GM21529 (cell line): ENCODE measurements around the gene INPP4A.
A peak's percentile ranks its signal among the peaks of the same experiment; 100 is the strongest.

ENCODE experiments used
- ATAC-seq: cut with Tn5 transposase; IDR thresholded peaks from one replicate; pipeline ENCODE4 v1.9.1; 2021; ENCODE audit not compliant: unreplicated experiment

INPP4A gene

GRCh38 chr2:98459496-98460175 lies 15.0 kb downstream of the INPP4A start:
- ATAC-seq: peak; percentile 33

GRCh38 chr2:98460573-98461497 lies 16.2 kb downstream of the INPP4A start:
- peak; percentile 62 for ATAC-seq

DNA sequence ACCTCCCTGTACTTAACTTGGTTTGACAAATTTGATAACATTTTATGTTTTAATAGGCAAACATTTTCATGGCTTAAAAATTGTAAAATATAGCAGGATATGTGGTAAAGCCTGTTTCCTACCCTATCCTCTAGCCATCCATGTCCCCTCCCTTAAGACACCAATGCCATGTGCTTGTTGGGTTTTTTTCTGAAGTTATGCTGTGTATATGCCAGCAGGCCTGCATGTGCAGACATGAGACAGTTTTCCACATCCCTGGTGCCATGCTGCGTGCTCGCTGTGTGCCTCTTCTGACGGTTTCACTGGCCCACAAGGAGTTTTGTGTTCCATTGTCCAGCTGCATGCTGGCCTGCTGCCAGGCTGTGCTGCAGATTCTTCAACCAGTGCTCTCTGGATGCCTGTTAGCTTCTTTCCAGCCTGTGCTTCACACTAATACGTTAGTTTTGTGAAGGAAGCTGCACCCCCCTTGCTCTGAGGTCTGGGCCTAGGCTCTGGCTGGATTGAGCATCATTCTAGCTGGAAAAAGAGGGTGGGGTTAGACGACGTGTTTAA lies 16.9 kb downstream of the INPP4A start:
- ATAC-seq: no peak

GRCh38 chr2:98463081-98463481 lies 18.4 kb downstream of the INPP4A start:
- no peak for ATAC-seq

- ATAC-seq: no peak
Observed at GRCh38 chr2:98463551-98463971, 18.9 kb downstream of the INPP4A start.

DNA sequence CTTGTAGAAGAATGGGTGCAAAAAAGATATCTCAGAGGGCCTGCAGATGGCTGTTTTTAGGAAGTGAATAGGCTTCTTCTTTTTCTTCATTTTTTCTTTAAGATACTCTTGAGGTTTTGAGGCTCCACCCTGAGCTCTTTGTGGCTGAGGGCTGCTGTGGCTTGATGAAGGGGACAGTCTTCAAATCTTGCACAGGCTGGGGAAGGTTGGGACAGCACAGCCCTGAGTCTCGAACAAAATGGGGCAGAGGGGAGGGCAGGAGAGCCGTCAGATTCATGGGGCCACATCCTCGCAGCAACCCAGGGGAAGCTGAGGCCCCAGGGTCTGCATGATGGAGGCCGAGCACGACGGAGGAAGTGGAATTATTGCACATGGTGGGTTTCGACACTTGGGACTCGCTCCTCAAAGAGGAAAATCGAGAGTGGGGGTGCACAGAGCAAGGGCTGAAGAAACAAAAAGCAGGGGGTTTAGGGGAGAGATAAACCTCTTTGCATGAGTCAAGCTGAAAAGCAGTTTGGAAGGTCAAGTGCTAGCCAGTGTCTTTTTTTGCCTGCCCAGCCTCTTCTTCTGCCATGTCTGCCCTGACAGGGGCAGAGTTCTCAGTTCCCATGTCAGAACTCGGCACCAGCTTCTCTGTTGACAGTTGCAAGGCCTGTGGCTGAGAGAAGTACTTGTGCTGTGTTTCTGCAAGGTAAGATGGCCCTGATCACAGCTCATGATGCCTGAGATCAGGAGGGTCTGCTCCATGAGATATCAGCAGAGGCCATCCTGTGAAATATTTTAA lies 19.5 kb downstream of the INPP4A start:
- ATAC-seq: no peak

- peak; percentile 38 for ATAC-seq
Observed at GRCh38 chr2:98464772-98465310, 20.2 kb downstream of the INPP4A start.

DNA sequence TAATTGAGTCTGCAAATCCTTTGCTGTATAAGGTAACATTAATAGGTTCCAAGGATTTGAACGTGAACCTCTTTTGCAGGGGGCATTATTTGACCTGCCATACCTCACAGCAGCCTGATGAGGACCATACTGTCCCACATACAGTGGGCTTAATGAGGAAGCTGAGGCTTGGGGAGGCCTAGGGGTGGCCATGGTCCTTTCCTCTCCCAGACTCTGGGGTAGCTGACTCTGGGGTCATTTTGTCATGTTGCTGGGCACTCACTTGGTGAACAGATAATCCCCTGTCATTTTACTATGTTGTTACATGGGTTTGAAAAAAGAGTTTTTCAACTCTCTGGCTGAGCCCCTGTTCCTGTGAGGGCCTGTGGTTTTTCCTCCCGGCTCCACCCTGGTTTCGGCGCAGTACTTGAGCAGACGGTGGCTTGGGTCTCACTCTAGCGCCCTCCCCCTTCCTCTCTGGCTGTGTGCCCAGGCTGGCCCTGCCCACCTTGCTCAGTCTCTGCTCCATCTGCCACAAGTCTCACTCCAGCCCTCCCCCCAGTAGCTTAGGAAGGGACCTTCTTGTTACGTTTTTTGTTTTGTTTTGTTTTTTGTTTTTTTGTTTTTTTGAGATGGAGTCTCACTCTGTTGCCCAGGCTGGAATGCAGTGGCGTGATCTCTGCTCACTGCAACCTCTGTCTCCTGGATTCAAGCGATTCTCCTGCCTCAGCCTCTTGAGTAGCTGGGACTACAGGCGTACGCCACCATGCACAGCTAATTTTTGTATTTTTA lies 21.0 kb downstream of the INPP4A start:
- peak; percentile 35 for ATAC-seq

DNA sequence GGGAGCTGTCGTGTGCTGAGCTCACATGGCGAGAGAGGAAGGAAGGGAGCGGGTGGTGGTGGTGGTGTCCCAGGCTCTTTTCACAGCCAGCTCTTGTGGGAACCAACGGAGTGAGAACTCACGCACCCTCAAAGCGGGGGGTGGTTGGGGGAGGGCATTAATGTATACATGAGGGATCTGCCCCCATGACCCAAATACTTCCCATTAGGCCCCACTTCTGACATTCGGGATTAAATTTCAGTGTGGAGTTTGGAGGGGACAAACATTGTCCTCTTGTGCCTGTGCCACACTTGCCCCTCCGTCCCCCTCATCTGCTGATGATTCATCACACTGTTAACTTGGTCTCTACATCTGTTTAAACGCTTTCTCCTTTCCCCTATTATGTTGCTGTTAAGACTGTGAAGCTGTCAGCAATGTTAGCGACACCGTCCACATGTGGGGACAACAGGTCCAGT lies 22.5 kb downstream of the INPP4A start:
- no peak for ATAC-seq

DNA sequence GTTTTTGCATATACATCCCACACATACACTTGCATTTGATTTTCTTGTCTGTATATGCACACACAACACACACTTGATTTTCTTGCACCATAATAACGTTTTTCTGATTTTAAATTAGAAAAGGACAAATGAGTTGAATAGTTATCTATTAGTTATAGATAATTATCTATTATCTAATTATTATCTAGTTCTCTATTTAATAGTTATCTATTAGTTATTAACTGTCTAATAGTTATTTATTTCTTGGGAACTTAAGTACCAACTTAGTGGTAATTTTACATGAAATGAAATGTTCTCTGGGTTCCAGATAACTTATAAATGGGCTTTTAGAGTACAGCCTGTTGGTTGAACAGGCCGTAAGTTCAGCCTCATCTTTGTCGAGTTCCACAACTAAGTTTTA lies 23.0 kb downstream of the INPP4A start:
- ATAC-seq: no peak

DNA sequence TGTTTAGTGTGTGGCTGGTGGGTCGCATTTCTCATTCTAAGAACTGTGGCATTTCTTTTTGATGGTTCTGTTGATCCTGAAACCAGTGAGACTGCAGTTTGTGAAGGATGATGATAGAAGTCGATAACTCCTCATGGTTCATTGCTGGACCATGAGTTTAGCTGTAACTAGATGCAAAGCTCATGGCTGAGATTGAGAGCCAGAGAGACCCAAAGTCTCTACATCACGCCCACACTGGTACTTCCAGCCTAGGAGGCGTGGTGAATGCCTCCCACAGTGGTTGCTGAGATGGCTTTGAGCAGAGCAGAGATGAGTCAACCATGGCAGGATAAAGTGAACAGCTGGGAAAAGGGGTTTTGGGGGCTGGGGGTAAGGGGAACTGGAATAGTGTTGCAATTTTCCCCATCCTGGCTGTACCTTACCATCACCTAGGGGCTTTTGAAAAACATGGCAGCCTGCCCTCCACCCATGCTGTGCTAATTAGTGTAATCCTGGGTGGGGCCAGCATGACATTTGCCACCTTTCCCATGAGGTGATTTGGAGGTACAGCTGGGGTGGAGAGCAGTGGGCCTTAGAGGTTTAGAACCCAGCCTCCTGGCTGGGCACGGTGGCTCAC lies 24.1 kb downstream of the INPP4A start:
- ATAC-seq: peak; percentile 40

GRCh38 chr2:98469862-98470544 lies 25.3 kb downstream of the INPP4A start:
- ATAC-seq: no peak

DNA sequence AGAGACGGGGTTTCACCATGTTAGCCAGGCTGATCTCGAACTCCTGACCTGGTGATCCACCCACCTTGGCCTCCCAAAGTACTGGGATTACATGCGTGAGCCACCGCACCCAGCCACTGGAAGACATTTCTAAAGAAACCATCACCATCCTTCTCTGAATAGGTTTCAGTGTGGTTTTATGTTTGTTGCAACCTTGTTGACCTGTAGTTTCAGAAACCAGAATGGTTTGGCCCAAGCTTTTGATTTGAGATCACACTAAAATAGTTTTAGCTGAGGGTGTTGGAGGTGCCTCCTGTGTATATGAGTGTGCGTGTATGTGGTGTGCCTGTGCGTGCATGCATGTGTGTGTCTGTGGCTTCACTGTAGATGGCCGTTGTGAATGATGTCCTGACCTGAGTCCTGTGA lies 26.2 kb downstream of the INPP4A start:
- no peak for ATAC-seq

GRCh38 chr2:98471402-98472131 lies 26.9 kb downstream of the INPP4A start:
- no peak for ATAC-seq

- no peak for ATAC-seq
Observed at GRCh38 chr2:98472132-98472650, 27.5 kb downstream of the INPP4A start.

DNA sequence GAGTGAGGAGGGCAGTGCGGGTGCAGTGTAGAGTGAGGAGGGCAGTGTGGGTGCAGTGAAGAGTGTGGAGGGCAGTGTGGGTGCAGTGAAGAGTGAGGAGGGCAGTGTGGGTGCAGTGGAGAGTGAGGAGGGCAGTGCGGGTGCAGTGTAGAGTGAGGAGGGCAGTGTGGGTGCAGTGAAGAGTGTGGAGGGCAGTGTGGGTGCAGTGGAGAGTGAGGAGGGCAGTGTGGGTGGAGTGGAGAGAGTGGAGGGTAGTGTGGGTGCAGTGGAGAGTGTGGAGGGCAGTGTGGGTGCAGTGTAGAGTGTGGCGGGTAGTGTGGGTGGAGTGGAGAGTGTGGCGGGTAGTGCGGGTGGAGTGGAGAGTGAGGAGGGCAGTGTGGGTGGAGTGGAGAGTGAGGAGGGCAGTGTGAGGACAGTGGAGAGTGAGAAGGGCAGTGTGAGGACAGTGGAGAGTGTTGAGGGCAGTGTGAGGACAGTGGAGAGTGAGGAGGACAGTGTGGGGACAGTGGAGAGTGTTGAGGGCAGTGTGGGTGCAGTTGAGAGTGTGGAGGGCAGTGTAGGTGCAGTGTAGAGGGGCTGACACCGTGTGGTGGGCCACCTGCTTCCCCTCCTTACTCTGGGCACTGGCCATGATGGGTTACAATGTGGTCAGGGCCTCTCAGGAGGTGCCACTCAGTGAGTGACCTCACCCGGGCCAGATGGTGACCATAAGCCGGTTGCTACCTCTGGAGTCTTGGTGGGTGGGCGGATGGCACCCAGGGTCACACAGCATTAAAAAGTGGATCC lies 28.5 kb downstream of the INPP4A start:
- no peak for ATAC-seq
